ENCODE results near the gene MSRB1.

MSRB1 gene

DNA sequence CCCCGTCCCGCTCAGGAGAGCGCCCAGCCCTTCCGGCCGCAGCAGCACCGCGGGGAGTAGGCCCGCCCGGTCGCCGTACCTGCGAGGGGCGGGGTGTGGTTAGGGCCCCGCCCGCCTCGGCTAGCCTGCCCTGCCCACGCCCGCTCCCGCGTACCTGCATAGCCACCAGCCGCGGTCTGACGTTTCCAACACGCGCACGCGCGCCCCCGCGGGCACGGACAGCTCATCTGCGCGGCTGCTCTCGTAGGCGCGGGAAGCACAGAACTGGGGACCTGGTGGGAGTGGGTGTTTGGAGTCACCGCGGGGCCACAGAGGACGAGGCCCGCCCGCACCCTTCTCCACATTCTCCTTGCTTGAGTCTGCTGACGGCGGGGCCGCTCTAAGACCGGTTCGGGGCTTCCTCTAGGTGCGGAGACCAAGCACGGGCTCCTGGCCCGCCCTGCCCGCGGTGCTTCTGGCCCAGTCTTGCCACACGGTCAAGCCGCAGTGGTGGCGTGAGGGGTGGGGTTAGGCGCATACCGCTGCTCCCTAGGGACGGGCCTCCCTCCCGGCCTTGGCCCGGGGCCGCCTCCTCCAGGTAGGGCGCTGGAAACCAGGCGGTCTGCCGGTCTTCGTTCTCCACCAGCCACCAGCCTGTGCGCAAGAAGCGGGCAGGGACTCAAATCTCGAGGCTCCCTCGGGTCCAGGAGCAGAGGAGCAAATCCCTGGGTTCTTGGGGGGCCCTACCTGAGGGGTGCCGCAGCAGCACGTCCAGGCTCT lies 36.5 kb upstream of the MSRB1 start:
- no peak for DNase-seq (ENCODE audit: low read depth in 1 of 2, low spot score in 1 of 2)

DNA sequence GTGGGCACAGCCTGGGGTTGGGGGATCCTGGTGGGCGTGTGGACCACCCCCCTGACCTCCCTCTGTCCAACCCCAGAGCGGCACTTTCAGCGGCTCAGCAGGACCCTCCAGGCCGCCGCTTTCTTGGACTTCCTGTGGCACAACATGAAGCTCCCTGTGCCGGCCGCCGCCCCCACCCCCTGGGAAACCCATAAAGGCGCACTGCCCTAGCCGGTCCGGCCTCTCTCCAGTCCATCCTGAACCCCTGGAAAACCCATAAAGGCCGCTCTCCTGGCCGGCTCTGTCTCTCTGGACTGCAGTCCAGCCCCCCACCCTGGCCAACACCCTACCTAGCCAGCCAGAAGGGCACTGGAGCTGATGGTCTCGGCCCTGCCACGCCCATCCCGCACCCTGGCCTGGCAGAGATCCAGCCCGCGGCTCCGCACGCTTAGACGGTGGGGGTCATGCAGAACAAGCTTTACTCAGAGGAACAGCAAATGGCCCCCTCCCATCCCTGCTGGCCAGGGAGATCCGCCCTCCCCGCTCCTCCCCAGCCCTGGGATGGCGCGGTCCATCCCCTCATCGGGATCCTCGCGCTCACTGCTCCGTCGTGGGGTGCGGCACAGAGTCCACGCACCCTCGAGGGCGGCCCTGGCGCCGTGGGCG lies 35.6 kb upstream of the MSRB1 start:
- DNase-seq (ENCODE audit: low read depth in 1 of 2, low spot score in 1 of 2), result no peak

DNA sequence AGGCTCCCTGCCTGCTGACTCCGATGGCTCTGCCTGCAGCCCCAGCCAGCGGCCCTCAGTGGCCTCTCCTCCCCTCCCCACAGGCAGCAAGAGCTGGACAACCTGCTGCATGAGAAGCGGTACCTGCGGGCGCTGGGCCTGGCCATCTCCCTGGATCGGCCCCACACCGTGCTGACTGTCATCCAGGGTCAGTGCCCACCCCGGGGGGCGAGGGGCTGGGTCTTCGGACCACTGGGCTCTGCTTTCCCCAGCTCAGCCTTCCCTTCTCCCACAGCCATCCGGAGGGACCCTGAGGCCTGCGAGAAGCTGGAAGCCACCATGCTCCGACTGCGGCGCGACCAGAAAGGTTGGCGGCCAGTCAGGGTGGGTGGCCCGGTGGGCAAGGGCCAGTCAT lies 34.9 kb upstream of the MSRB1 start:
- no peak for DNase-seq (ENCODE audit: low read depth in 1 of 2, low spot score in 1 of 2)

DNA sequence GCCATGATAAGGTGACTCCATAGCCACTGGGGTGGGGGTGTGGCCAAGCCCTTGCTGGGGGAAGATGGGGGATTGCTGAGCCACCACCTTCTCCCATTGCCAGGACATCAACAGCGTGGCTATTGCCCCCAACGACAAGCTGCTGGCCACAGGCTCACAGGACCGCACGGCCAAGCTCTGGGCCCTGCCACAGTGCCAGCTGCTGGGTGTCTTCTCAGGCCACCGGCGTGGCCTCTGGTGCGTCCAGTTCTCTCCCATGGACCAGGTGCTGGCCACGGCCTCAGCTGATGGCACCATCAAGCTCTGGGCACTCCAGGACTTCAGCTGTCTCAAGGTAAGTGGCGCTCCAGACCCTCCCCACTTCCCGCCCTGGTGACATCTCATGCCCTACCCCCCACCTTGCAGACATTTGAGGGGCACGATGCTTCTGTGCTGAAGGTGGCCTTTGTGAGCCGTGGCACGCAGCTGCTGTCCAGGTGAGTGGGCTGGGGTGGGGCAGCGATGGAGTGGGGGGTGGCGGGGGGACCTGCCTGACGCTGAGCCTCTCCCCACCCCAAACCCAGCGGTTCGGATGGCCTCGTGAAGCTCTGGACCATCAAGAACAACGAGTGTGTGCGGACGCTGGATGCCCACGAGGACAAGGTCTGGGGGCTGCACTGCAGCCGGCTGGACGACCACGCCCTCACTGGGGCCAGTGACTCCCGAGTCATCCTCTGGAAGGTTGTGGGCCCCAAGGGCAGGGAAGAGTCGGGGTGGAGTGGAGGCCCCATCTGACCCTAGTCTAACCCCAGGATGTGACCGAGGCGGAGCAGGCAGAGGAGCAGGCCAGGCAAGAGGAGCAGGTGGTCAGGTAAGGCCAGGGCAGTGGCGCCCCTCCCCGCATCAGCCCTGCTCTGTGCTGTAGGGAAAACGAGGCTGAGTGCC lies 34.2 kb upstream of the MSRB1 start:
- no peak for DNase-seq (ENCODE audit: low read depth in 1 of 2, low spot score in 1 of 2)

DNA sequence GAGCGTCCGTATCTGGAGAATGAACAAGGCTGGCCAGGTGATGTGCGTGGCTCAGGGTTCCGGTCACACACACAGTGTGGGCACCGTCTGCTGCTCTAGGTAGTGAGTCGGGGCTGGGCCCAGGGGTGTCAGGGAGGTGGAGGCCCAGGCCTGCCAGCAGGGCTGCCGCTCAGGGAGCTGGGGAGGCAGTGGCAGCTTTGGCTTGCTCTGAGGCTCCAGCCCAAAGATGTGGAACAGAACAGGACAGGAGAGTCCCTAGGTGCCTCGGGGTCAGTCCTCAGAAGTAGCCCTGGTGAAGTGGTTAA lies 33.2 kb upstream of the MSRB1 start:
- DNase-seq (ENCODE audit: low read depth in 1 of 2, low spot score in 1 of 2), result no peak

DNA sequence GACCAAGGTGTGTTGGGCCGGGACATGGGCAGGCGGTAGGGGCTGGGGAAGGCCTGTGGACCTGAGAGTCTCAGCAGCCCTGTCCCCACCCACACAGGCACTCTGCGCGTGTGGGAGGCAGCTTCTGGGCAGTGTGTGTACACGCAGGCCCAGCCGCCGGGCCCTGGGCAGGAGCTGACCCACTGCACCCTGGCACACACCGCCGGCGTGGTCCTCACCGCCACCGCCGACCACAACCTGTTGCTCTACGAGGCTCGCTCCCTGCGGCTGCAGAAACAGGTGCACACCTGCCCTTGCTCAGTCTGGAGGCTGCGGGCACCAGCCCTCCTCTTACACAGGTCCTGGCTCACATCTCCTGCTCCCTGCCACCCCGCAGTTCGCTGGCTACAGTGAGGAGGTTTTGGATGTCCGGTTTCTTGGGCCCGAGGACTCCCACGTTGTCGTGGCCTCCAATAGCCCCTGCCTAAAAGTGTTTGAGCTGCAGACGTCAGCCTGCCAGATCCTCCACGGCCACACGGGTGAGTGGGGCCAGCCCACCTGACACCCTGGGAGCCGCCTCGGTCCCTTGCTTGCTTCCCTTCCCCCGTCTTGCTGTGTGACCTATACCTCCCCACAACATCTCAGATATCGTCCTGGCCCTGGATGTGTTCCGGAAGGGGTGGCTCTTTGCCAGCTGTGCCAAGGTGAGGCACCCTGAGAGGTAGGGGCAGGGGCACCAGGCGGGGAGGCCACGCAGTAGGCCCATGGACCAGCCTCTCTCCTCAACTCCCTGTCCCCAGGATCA lies 32.6 kb upstream of the MSRB1 start:
- no peak for DNase-seq (ENCODE audit: low read depth in 1 of 2, low spot score in 1 of 2)

DNA sequence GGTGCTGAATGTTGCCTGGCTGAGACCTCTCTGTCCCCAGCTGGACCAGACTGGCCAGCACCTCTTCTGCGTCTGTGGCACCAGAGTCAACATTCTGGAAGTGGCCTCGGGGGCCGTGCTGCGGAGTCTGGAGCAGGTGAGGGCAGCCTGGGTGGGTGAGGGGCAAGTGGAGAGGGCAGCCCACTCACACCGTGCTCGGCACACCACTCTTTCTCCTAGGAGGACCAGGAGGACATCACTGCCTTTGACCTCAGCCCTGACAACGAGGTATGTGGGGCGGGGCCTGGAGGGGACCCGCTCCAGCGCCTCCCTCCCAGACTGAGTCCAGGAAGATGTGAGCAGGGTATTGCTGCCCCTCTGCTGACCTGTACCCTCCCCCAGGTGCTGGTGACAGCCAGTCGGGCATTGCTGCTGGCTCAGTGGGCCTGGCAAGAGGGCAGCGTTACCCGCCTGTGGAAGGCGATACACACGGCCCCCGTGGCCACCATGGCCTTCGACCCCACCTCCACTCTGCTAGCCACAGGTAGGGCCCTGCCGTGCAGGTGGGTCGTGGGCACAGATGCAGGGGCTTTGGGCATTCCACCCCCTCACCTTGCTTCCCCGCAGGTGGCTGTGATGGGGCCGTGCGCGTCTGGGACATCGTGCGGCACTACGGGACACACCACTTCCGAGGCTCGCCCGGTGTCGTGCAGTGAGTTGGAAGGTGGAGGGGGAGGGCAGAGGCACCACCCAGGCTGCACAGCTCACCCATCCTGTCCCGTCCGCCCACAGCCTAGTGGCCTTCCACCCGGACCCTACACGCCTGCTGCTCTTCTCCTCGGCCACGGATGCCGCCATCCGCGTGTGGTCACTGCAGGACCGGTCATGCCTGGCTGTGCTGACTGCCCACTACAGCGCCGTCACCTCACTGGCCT lies 31.4 kb upstream of the MSRB1 start:
- DNase-seq (ENCODE audit: low read depth in 1 of 2, low spot score in 1 of 2), result no peak

GRCh38 chr16:1973461-1974156 lies 30.6 kb upstream of the MSRB1 start:
- no peak for DNase-seq (ENCODE audit: low read depth in 1 of 2, low spot score in 1 of 2)

DNA sequence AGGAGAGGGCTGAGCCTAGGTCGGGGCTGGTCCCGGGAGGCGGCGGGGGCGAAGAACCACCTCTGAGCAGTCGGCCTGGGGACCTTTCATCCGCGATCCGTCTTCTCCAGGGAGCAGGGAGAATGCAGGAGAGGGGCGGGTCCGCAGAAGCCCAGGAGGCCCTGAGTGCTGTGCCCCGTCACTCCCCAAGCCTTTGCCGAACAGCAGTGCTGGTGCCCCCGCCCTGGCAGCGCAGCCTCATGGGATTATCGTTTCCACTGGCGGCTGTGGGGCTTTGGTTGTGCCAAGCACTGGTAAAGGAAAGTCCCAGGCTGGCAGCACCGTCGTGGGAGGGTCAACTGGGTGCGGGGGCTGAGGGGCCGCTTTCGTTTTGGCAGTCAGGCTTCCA lies 29.5 kb upstream of the MSRB1 start:
- no peak for DNase-seq (ENCODE audit: low read depth in 1 of 2, low spot score in 1 of 2)

DNA sequence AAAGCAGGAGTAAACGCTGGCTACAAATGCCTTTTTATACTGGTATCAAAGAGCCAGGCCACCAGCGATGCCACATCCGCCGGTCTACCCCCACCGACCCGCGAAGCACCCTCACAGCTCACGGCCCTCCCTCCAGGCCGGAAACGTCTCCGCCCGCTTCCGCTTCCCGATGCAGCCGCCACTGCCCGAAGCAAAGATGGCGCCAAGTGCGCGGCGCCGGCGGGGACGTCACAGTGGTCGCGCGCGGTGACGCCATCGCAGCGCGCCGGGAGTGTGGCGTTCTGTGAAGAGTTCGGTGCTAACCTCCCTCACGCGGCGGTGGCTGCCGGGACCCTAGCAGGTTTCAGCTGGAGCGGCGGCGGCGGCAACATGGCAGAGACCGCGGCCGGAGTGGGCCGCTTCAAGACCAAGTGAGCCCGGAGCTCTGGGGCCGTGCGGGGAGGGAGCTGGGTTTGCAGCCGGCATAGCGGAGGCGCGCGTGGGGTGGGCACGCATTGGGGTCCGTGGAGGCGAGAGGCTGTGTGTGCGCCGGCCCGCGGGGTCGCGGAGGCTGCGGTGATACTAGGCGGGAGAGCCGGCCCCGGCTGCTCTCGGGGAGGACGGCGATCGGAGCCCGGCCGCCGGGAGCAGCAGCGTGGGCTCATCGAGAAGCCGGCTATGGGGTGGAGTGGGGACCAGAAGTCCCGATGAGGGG lies 28.9 kb upstream of the MSRB1 start, which contains the start of gene TBL3:
Gene TBL3, plus strand, starts transcription at position 258 of the 694 bp plus-strand sequence. Its CDS starts 112 bp downstream, at position 370.
- DNase-seq (ENCODE audit: low read depth in 1 of 2, low spot score in 1 of 2), result peak; percentile 94 to 96

DNA sequence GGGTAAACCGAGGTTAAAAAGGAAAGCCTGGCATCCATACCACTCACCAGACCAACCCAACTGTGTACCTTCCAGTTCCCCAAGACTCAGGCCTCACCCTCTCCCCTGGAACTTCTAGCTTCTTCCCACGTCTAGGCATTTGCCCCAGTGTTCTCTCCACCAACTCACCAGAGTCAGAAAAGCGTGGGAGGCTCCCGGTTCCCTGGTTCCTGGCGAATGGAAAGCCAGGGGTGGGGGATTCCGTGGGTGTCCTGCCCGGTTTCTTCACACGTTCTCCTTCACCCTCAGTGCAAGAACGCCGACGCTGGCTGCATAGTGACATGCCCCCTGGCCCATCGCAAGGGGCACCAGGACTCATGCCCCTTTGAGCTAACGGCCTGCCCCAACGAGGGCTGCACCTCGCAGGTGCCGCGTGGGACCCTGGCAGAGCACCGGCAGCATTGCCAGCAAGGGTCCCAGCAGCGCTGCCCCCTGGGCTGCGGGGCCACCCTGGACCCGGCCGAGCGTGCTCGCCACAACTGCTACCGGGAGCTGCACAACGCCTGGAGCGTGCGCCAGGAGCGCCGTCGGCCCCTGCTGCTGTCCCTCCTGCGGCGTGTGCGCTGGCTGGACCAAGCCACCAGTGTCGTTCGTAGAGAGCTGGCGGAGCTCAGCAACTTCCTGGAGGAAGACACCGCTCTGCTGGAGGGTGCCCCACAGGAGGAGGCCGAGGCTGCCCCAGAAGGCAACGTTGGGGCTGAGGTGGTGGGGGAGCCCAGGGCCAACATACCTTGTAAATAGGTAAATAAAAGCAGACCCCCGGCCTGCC lies 25.4 kb upstream of the MSRB1 start:
- no peak for DNase-seq (ENCODE audit: low read depth in 1 of 2, low spot score in 1 of 2)

DNA sequence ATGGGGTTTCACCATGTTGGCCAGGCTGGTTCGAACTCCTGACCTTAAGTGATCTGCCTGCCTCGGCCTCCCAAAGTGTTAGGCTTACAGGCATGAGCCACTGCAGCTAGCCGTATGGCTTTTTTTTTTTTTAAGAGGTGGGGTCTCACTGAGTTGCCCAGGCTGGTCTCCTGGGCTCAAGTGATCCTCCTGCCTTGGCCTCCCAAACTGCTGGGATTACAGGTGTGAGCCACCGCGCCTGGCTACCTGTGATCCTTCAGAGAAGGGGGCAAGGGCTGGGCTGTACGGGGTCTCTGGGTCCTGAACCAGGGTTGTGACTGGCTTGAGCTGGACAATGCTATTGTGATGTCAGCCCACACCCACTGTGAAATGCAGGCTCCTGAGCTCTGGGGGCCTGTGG lies 23.5 kb upstream of the MSRB1 start, which contains the start of gene RNF151:
Gene RNF151, plus strand, starts transcription at position 397 of the 400 bp plus-strand sequence. CDS start 26 bp downstream, outside the sequence.
- no peak for DNase-seq (ENCODE audit: low read depth in 1 of 2, low spot score in 1 of 2)

- DNase-seq (ENCODE audit: low read depth in 1 of 2, low spot score in 1 of 2), result no peak
Measured at GRCh38 chr16:1965396-1966001, 22.5 kb upstream of the MSRB1 start.

- peak; percentile 96 to 99 for DNase-seq (ENCODE audit: low read depth in 1 of 2, low spot score in 1 of 2)
Measured at GRCh38 chr16:1964506-1965395, 21.8 kb upstream of the MSRB1 start, which contains the start of gene RPS2. Gene RPS2 (minus strand): TSS chr16:1964826. CDS start chr16:1964625, 201 bp downstream.

GRCh38 chr16:1963806-1964505 lies 21.0 kb upstream of the MSRB1 start:
- DNase-seq (ENCODE audit: low read depth in 1 of 2, low spot score in 1 of 2), result no peak
